ENCODE data around the gene RALGAPB.

RALGAPB gene

DNA sequence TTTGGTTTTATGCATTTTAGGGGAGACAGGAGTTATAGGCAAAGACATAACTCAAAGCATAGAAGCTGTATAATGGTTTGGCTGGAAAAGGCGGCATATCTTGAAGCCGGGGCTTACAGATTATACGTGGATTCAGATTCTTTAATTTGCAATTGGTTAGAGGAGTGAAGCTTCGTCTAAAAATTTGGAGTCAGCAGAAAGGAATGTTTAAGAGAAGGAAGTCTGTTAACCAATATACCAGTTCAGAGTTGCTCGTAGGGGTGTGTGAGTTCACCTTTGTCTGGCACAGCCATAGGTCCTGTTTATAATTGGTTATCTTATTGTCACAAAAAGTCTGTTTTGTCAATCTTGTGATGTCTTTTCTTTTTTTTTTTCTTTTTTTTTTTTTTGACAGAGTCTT lies 137.9 kb downstream of the RALGAPB start:
- no peak for DNase-seq (ENCODE audit: low read depth in 2 of 2)

DNA sequence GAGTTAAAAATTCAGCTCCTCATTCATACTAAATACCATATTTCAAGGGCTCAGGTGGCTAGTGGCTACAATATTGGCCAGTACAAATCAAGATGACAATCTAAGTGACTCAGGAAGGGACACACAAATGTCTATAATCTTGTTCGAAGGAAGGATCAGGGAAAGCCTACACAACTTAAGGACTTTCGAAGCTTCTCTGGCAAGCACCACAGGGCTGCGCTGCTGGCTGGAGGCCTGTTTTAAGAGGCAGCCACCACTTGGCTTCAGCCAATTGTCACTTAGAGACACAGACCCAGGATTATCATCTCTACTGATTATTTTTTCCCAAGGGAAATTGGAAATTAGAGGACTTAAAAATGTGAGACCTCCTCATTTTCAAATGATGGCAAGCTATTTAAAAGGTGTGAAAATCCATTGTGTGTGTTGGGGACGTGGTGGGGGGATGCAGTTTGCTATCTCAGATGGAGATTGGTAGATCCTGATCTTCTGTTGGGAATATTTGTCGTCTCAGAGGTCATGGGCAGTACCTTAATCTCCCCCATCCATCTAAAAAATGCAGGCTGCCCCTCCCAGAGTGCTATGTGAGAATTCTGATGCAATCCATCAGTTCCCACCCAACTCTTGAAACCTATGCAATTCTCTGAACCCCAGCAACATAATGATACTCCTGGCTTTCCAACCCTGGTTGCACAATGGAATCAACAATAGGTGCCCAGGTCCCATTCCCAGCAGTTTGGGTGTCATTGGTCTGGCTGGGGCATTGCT lies 140.3 kb downstream of the RALGAPB start:
- DNase-seq (ENCODE audit: low read depth in 2 of 2) = no peak

DNA sequence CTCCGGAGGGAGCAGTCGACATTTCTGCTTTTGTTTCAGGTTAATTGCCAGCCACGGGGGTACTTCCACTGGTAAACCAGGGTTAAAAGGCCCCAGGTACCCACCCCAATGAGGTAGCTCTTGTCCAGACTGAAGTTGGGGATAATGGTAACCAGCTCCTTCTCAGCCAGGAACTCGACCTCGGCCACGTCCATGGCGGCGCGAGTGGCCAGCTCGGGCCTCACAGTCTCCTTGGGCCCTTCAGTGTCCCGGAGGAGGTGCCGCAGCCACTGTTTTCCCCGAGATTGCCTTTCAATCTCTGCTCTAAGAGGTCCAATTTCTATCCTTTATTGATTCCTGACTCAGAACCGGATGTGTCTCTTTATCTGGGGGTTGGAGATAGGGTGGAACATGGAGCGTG lies 142.6 kb downstream of the RALGAPB start:
- DNase-seq (ENCODE audit: low read depth in 2 of 2) = no peak

DNA sequence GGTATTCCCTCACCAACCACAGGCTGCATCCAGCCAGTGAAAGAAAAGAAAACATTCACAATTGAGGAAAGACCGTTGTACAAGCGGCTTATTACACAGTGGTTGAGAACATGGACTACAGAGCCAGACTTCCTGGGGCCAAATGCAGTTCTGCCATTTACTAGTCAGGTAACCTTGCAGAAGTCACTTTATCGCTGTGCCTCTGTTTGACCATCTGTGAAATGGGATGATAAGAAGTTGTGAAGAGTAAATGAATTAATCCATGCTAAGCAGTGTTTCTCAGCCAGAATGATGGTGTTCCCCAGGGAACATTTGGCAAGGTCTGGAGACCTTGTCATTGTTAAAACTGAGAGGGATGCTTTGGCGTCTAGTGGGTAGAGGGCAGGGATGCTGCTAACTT lies 143.8 kb downstream of the RALGAPB start:
- DNase-seq (ENCODE audit: low read depth in 2 of 2) = no peak

DNA sequence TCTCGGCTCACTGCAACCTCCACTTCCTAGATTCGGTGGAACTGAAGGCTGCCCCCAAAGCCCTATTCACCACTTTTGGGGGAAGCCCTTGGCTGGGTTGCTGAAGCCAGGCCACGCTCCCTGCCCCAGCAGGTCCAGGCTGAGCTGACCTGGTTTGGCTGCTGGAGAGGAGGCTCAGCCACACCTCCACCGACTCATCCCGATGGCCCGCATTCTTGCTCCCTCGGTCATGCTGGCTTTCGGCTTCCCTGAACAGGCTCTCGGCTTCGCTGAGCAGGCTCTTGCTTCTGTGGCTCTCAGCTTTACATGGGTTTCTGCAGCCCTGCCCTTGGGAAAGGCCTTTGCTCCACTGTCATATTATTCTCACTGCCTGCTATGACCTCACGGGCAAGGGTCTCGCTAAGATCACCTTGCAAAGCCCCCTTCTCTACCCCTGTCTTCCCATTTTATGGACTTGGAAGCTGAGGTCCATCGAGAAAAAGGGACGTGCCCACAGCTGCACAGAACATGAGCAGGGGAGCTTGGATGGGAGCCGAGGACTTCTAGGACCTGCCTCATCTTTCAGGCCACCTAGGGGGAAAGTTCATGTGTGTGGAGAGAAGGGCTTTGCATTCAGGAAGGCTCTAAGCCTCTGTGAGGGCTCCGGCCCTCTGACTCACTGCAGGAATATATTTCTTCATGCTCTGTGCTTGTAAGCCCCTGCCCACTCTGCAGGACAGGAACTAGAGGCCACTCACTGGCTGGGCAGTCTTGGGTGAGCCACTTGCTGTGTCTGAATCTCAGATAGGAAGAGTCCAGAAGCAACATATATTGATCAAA lies 144.6 kb downstream of the RALGAPB start:
- no peak for DNase-seq (ENCODE audit: low read depth in 2 of 2)

DNA sequence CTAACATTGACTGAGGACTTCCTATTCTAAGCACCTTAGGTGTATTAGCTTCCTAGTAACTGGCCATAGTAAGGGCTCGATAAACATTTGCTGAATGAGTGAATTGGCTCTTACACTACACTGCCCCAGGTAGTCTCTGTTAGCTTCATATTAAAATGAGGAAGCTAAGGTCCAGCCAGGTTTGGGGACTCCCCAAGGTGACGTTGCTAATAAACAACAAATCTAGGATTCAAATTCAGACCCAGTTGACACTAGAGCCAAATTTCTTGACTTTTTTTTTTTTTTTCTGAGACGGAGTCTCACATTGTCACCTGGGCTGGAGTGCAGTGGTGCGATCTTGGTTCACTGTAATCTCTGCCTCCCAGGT lies 145.2 kb downstream of the RALGAPB start:
- no peak for DNase-seq (ENCODE audit: low read depth in 2 of 2)

DNA sequence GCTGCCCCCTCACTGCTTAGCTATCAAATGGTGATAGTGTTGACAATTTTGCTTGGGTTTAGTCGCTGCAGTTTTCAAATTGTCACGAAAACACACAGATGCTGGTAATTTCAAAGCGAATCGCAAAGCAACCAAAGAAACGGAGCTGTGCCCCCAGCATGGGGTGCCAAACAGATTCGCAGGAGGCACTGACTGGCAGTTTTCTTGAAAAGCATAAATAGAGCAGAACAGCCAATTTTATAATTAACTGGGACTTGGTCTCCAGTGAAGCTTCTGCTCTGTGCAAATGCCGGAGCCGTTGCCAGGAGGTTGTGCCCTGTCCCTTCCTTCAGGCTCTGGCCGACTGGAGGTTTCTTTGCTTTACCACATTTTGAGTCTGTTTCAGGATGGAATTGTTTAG lies 147.8 kb downstream of the RALGAPB start:
- no peak for DNase-seq (ENCODE audit: low read depth in 2 of 2)

DNA sequence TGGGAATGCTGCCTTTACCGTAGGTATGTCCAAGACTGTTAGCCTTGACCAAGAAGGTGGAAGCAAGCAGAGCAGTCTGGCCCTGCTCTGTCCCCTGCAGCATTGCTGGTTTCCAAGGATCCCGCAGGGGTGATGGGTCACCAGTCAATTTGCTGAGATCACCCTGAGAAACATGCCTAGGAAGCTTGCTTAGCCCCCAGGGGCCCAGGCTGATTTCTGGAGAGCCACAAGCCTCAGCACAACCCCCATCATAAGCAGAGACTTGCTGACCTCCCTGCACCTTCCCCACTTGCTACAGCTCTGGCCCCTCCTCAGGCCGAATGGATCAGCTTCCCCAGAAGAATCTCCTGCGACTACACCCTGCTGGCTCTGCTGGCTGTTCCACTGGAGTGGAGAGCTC lies 150.4 kb downstream of the RALGAPB start:
- no peak for DNase-seq (ENCODE audit: low read depth in 2 of 2)

DNA sequence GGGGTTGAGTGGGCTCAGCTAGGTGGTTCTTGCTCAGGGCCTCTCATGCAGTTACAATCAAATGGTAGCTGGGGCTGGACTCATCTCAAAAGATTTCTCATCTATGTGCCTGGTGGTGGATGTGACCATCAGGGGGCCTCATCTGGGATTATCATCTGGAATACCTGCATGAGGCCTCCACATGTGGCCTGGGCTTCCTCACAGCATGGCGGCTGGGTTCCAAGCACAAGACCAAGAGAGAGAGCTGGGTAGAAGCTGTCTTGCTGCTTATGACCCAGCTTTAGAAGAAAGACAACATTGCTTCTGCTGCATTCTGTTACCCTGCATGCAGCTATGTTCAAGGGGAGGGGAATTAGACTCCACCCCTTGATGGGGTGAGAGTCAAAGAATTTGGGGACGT lies 151.4 kb downstream of the RALGAPB start:
- no peak for DNase-seq (ENCODE audit: low read depth in 2 of 2)

DNA sequence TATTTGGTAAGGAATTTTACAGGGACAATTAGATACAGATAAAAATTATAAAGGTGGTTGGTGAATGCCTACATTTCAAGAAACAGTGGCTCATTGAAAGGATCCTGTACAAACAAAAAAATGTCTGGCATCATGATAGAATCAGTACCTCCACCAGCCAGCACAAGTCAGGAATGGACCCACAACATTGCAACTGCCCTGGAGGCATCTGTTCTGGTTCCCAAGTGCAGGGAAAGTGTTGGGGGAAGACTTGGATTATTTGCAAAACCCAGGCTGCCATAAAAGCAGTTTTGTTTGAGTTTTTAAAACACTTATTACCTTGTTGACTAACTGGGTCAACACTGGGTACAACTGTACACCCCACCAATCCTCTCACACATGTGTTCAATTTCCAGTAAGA lies 153.3 kb downstream of the RALGAPB start:
- no peak for DNase-seq (ENCODE audit: low read depth in 2 of 2)

DNA sequence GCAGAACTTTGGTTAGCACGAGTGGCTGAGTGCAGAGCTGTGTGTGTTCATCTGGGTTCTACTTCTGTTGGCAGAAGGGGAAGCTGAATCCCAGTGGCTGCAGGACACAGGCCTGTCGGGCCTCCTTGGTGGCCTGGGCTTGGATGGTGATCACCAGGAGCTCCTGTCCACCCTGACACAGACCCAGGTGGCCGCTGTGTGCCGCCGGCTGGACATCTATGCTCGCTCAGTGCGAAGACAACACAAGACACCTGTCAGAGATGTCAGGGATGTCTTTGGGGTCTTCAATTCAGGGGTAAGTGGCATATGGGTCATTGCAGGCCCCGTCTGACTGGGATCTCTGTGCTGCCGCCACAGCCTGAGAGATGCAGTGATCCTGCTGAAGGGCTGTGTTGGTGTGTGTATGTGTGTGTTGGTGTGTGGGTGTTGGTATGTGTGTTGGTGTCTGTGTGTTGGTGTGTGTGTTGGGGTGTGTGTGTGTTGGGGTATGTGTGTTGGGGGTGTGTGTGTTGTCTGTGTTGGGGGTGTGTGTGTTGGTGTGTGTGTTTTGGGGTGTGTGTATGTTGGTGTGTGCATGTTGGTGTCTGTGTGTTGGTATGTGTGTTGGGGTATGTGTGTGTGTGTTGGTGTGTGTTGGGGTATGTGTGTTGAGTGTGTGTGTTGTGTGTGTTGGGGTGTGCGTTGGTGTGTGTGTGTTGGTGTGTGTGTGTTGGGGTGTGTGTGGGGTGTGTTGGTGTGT lies 154.4 kb downstream of the RALGAPB start:
- no peak for DNase-seq (ENCODE audit: low read depth in 2 of 2)
